Measurements from ENCODE around the gene GRIA1.

GRIA1 gene

GRCh38 chr5:153456354-153456753 lies 34.1 kb upstream of the GRIA1 start:
- H3K9me2 ChIP-seq (replicated peaks; ENCODE audit: insufficient read depth, low read length) = no peaks in the 10 kb centered on the region
- no peaks in the 10 kb centered on the region for H3K36me3 ChIP-seq (replicated peaks; ENCODE audit: insufficient read depth, low read length)
- no peak overlapping the region for H3K4me3 ChIP-seq (ENCODE audit: low read length)
- H4K20me1 ChIP-seq (ENCODE audit: insufficient read depth, low read length) = no peaks in the 10 kb centered on the region
- no peak overlapping the region for H3K27ac ChIP-seq (ENCODE audit: low read length)
- H3K4me1 ChIP-seq (ENCODE audit: low read length) = no peaks in the 10 kb centered on the region
- H3K9ac ChIP-seq (ENCODE audit: low read length) = no peak overlapping the region
- no peak overlapping the region for H3K4me2 ChIP-seq (ENCODE audit: low read depth, low read length)
- H3K79me2 ChIP-seq (ENCODE audit: low read length) = no peaks in the 10 kb centered on the region
- H2AFZ ChIP-seq (ENCODE audit: low read length) = no peak overlapping the region
- no peaks in the 10 kb centered on the region for H3K27me3 ChIP-seq (replicated peaks; ENCODE audit: insufficient read depth, low read length)
- H3F3A ChIP-seq (ENCODE audit: insufficient read depth, low read length) = no peaks in the 10 kb centered on the region
- no peaks in the 10 kb centered on the region for H3K9me3 ChIP-seq (replicated peaks; ENCODE audit: insufficient read depth, low read length)
- no peak for DNase-seq
- TF ChIP-seq CTCF (IDR thresholded peaks at IDR 0.05; ENCODE audit: low read length) = no peak
- TF ChIP-seq EZH2phosphoT487 (IDR thresholded peaks at IDR 0.05; ENCODE audit: low read length) = no peak
- TF ChIP-seq EZH2 (optimal IDR thresholded peaks at IDR 0.05; ENCODE audit: low read depth, low read length) = no peak

- Histone ChIP-seq H3K79me2 (ENCODE audit: low read length) (no peaks in the 10 kb centered on the region), H2AFZ (ENCODE audit: low read length) (no peak overlapping the region), H3K9me3 (replicated peaks; ENCODE audit: insufficient read depth, low read length) (no peaks in the 10 kb centered on the region), H3K4me3 (ENCODE audit: low read length) (no peak overlapping the region), H3K4me2 (ENCODE audit: low read depth, low read length) (no peak overlapping the region), H3K9ac (ENCODE audit: low read length) (no peak overlapping the region), H4K20me1 (ENCODE audit: insufficient read depth, low read length) (no peaks in the 10 kb centered on the region), H3K36me3 (replicated peaks; ENCODE audit: insufficient read depth, low read length) (no peaks in the 10 kb centered on the region), H3K27ac (ENCODE audit: low read length) (no peak overlapping the region), H3K9me2 (replicated peaks; ENCODE audit: insufficient read depth, low read length) (no peaks in the 10 kb centered on the region), H3K4me1 (ENCODE audit: low read length) (no peaks in the 10 kb centered on the region), H3F3A (ENCODE audit: insufficient read depth, low read length) (no peaks in the 10 kb centered on the region), H3K27me3 (replicated peaks; ENCODE audit: insufficient read depth, low read length) (no peaks in the 10 kb centered on the region)
- DNase-seq = no peak
- TF ChIP-seq EZH2 (optimal IDR thresholded peaks at IDR 0.05; ENCODE audit: low read depth, low read length) (no peak), CTCF (IDR thresholded peaks at IDR 0.05; ENCODE audit: low read length) (no peak), EZH2phosphoT487 (IDR thresholded peaks at IDR 0.05; ENCODE audit: low read length) (no peak)
Measured at GRCh38 chr5:153456993-153457392, 33.5 kb upstream of the GRIA1 start.

- DNase-seq = no peak
- Histone ChIP-seq H3K27me3 (replicated peaks; ENCODE audit: insufficient read depth, low read length) (no peaks in the 10 kb centered on the region), H2AFZ (ENCODE audit: low read length) (no peak overlapping the region), H3K27ac (ENCODE audit: low read length) (no peak overlapping the region), H4K20me1 (ENCODE audit: insufficient read depth, low read length) (no peaks in the 10 kb centered on the region), H3K36me3 (replicated peaks; ENCODE audit: insufficient read depth, low read length) (no peaks in the 10 kb centered on the region), H3F3A (ENCODE audit: insufficient read depth, low read length) (no peaks in the 10 kb centered on the region), H3K9ac (ENCODE audit: low read length) (no peak overlapping the region), H3K4me2 (ENCODE audit: low read depth, low read length) (no peak overlapping the region), H3K4me1 (ENCODE audit: low read length) (no peaks in the 10 kb centered on the region), H3K4me3 (ENCODE audit: low read length) (no peak overlapping the region), H3K9me2 (replicated peaks; ENCODE audit: insufficient read depth, low read length) (no peaks in the 10 kb centered on the region), H3K9me3 (replicated peaks; ENCODE audit: insufficient read depth, low read length) (no peaks in the 10 kb centered on the region), H3K79me2 (ENCODE audit: low read length) (no peaks in the 10 kb centered on the region)
- TF ChIP-seq EZH2 (optimal IDR thresholded peaks at IDR 0.05; ENCODE audit: low read depth, low read length) (no peak), EZH2phosphoT487 (IDR thresholded peaks at IDR 0.05; ENCODE audit: low read length) (no peak), CTCF (IDR thresholded peaks at IDR 0.05; ENCODE audit: low read length) (no peak)
Measured at GRCh38 chr5:153458268-153458667, 32.2 kb upstream of the GRIA1 start.

Data from MM.1S (cell line).